H9 (cell line): ENCODE measurements around the gene LOXHD1. TPM values are rescaled to one million over a fixed set of nuclear protein-coding genes. Genes with fewer than 3 reads are reported as not detected.

Source experiments
- DNase-seq: peaks from one replicate; pipeline ENCODE4 v3.0.0-alpha.2; 2017
- H2AFZ ChIP-seq: one replicate; pipeline ENCODE4 v1.6.1; 2013; ENCODE audit warnings: mild to moderate bottlenecking, low read length, control low read depth, moderate library complexity
- H2AK5ac ChIP-seq: 2 replicates; pipeline ENCODE4 v1.6.1; 2013; ENCODE audit warnings: low read length, control low read depth, mixed read lengths; ENCODE audit not compliant: insufficient read length
- H2BK120ac ChIP-seq: one replicate; pipeline ENCODE4 v1.6.1; 2013; ENCODE audit warnings: low read depth, mild to moderate bottlenecking, low read length, control low read depth, inconsistent platforms; ENCODE audit not compliant: poor library complexity, severe bottlenecking
- H2BK12ac ChIP-seq: 2 replicates; pipeline ENCODE4 v1.6.1; 2013; ENCODE audit warnings: low read length, control low read depth, mixed read lengths, low read depth; ENCODE audit not compliant: insufficient read length
- H2BK15ac ChIP-seq: 2 replicates; pipeline ENCODE4 v1.6.1; 2013; ENCODE audit warnings: low read depth, low read length, control low read depth
- H2BK20ac ChIP-seq: one replicate; pipeline ENCODE4 v1.6.1; 2013; ENCODE audit warnings: low read depth, mild to moderate bottlenecking, low read length, control low read depth, inconsistent platforms; ENCODE audit not compliant: poor library complexity, severe bottlenecking
- H2BK5ac ChIP-seq: 2 replicates; pipeline ENCODE4 v1.6.1; 2013; ENCODE audit warnings: low read length, control low read depth, mixed read lengths; ENCODE audit not compliant: insufficient read length
- H3K14ac ChIP-seq: 2 replicates; pipeline ENCODE4 v1.6.1; 2013; ENCODE audit warnings: low read length, control low read depth; ENCODE audit not compliant: insufficient read depth
- H3K18ac ChIP-seq: 2 replicates; pipeline ENCODE4 v1.6.1; 2013; ENCODE audit warnings: low read depth, mild to moderate bottlenecking, mixed read lengths, low read length, control low read depth; ENCODE audit not compliant: insufficient read length
- H3K23ac ChIP-seq: 2 replicates; pipeline ENCODE4 v1.6.1; 2013; ENCODE audit warnings: low read length, control low read depth, mixed read lengths, low read depth; ENCODE audit not compliant: insufficient read length
- H3K23me2 ChIP-seq: 2 replicates; pipeline ENCODE4 v1.6.1; 2013; ENCODE audit warnings: low read depth, mild to moderate bottlenecking, mixed read lengths, low read length, control low read depth; ENCODE audit not compliant: insufficient read length, poor library complexity, severe bottlenecking
- H3K27ac ChIP-seq: 2 replicates; pipeline ENCODE4 v1.5.1; 2013; ENCODE audit warnings: low read length, control low read depth, mixed read lengths, low read depth; ENCODE audit not compliant: insufficient read length
- H3K27me3 ChIP-seq: 2 replicates; pipeline ENCODE4 v1.6.1; 2013; ENCODE audit warnings: low read length, control low read depth, inconsistent platforms; ENCODE audit not compliant: insufficient read depth
- H3K4ac ChIP-seq: 2 replicates; pipeline ENCODE4 v1.6.1; 2013; ENCODE audit warnings: low read depth, mild to moderate bottlenecking, control low read depth, inconsistent platforms, low read length, moderate library complexity
- H3K4me1 ChIP-seq: 2 replicates; pipeline ENCODE4 v1.6.1; 2013; ENCODE audit warnings: low read length, control low read depth, inconsistent platforms; ENCODE audit not compliant: insufficient read depth
- H3K4me2 ChIP-seq: 2 replicates; pipeline ENCODE4 v1.6.1; 2013; ENCODE audit warnings: low read length, control low read depth, mixed read lengths; ENCODE audit not compliant: insufficient read length, insufficient read depth
- H3K56ac ChIP-seq: 2 replicates; pipeline ENCODE4 v1.6.1; 2013; ENCODE audit warnings: low read depth, mild to moderate bottlenecking, mixed read lengths, low read length, control low read depth; ENCODE audit not compliant: insufficient read length
- H3K79me1 ChIP-seq: 2 replicates; pipeline ENCODE4 v1.6.1; 2013; ENCODE audit warnings: low read depth, mild to moderate bottlenecking, moderate library complexity, low read length, control low read depth, inconsistent platforms; ENCODE audit not compliant: insufficient read depth, poor library complexity, severe bottlenecking
- H3K79me2 ChIP-seq: 2 replicates; pipeline ENCODE4 v1.6.1; 2013; ENCODE audit warnings: low read length, control low read depth, inconsistent platforms; ENCODE audit not compliant: insufficient read depth
- H3K9ac ChIP-seq: 2 replicates; pipeline ENCODE4 v1.6.1; 2013; ENCODE audit warnings: low read length, control low read depth, mixed read lengths; ENCODE audit not compliant: insufficient read length; ENCODE audit errors: extremely low read depth
- H3K9me3 ChIP-seq: one replicate; pipeline ENCODE4 v1.6.1; 2013; ENCODE audit warnings: low read depth, low read length, inconsistent platforms; ENCODE audit not compliant: control insufficient read depth
- H3T11ph ChIP-seq: one replicate; pipeline ENCODE4 v1.6.1; 2013; ENCODE audit warnings: mild to moderate bottlenecking, low read length, control low read depth, inconsistent platforms
- H4K20me1 ChIP-seq: one replicate; pipeline ENCODE4 v1.6.1; 2013; ENCODE audit not compliant: control insufficient read depth, insufficient read length, insufficient read depth
- H4K5ac ChIP-seq: 2 replicates; pipeline ENCODE4 v1.6.1; 2013; ENCODE audit warnings: low read depth, mild to moderate bottlenecking, mixed read lengths, low read length, control low read depth; ENCODE audit not compliant: insufficient read length
- H4K8ac ChIP-seq: replicated peaks from 2 replicates; pipeline ENCODE4 v1.6.1; 2013; ENCODE audit warnings: low read length, control low read depth, mixed read lengths, low read depth; ENCODE audit not compliant: insufficient read length
- H4K91ac ChIP-seq: 2 replicates; pipeline ENCODE4 v1.6.1; 2013; ENCODE audit warnings: low read depth, mild to moderate bottlenecking, moderate library complexity, mixed read lengths, low read length, control low read depth; ENCODE audit not compliant: insufficient read length
- H3K27ac Mint-ChIP-seq, 3 experiments: 2 replicates in 2 of 3; 3 replicates in 1 of 3; pipeline ENCODE4 v1.8.0; 2020 to 2021; ENCODE audit warnings: mixed read lengths in 3 of 3, mild to moderate bottlenecking in 1 of 3, moderate library complexity in 1 of 3
- H3K27me3 Mint-ChIP-seq: 2 replicates; pipeline ENCODE4 v1.8.0; 2021; ENCODE audit warnings: low read depth, mild to moderate bottlenecking, moderate library complexity, mixed read lengths
- H3K36me3 Mint-ChIP-seq, 3 experiments: 2 replicates in 2 of 3; 3 replicates in 1 of 3; pipeline ENCODE4 v1.8.0; 2020 to 2021; ENCODE audit warnings: low read depth in 3 of 3, mixed read lengths in 3 of 3; ENCODE audit not compliant: insufficient read depth in 1 of 3
- H3K4me1 Mint-ChIP-seq, 2 experiments: 2 replicates each; pipeline ENCODE4 v1.8.0; 2020; ENCODE audit warnings: mixed read lengths in 2 of 2
- H3K4me3 Mint-ChIP-seq, 2 experiments: 2 replicates in 1 of 2; 3 replicates in 1 of 2; pipeline ENCODE4 v1.8.0; 2020 to 2021; ENCODE audit warnings: mild to moderate bottlenecking in 2 of 2, mixed read lengths in 2 of 2, moderate library complexity in 1 of 2
- H3K9me3 Mint-ChIP-seq, 2 experiments: 2 replicates in 1 of 2; 3 replicates in 1 of 2; pipeline ENCODE4 v1.8.0; 2020; ENCODE audit warnings: mild to moderate bottlenecking in 2 of 2, mixed read lengths in 2 of 2, moderate library complexity in 1 of 2
- WGBS: extraction: QIAGEN DNeasy Blood & Tissue Kit; methylation state at CpG from one replicate; pipeline ENCODE4 v1.1.7; 2013; ENCODE audit warnings: missing lambda C conversion rate, low lambda C conversion rate, mixed read lengths; ENCODE audit not compliant: insufficient read length; ENCODE audit errors: extremely low coverage; 5-methylcytosine and 5-hydroxymethylcytosine counted together
- total RNA-seq: library from RNA; stranded (reverse); gene quantifications from 2 replicates; pipeline ENCODE4 v1.2.1, GENCODE V29; 2021
- TF ChIP-seq, protein P1 (sequence below): fragments of 200-600 bp; sonication (generic); conservative IDR thresholded peaks from 3 replicates; pipeline ENCODE4 v1.8.0; 2021; ENCODE audit warnings: antibody characterized with exemption, mild to moderate bottlenecking

Gene LOXHD1
- total RNA-seq, 1 experiment from 2014 or later = 0.07 TPM

DNA sequence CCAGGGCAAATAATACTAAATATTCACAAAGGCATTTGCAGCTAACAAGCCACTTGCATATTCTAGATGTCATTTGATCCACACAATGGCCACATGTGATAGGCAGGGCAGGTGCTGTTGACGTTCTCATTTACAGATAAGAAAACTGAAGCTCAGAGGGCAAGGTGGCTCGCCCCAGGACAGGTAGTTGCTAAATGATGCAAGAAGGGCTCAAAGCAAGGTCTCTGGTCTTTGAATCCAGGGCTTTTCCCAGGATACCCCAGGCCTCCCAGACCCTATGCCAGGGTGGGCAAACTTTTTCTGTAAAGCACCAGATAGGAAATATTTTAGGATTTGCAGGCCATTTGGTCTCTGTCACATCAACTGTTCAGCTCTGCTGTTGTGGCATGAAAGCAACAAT lies 35.1 kb downstream of the LOXHD1 start:
- Histone ChIP-seq H4K20me1 (no peaks in the 10 kb centered on the region), H2BK15ac (no peak overlapping the region), H3K27ac (no peak overlapping the region), H3K4ac (no peak overlapping the region), H3K79me2 (no peaks in the 10 kb centered on the region), H3K79me1 (no peaks in the 10 kb centered on the region), H3K14ac (no peak overlapping the region), H3K18ac (no peak overlapping the region), H3K23me2 (no peaks in the 10 kb centered on the region), H4K91ac (no peak overlapping the region), H2BK12ac (no peak overlapping the region), H3K4me1 (no peaks in the 10 kb centered on the region), H3T11ph (no peak overlapping the region), H3K9ac (no peak overlapping the region), H3K4me2 (no peak overlapping the region), H2AFZ (no peak overlapping the region), H2BK20ac (no peak overlapping the region), H4K5ac (no peak overlapping the region), H3K27me3 (no peaks in the 10 kb centered on the region), H3K56ac (no peak overlapping the region), H2BK120ac (no peak overlapping the region), H3K23ac (no peak overlapping the region), H2BK5ac (no peak overlapping the region), H4K8ac (no peak overlapping the region), H2AK5ac (no peak overlapping the region), H3K9me3 (no peaks in the 10 kb centered on the region)
- H3K4me1 Mint-ChIP-seq = no peaks in the 10 kb centered on the region; a peak in 1 of 4 replicates
- peaks cover 4% of the 10 kb centered on the region for H3K27me3 Mint-ChIP-seq
- H3K36me3 Mint-ChIP-seq = no peaks in the 10 kb centered on the region
- H3K4me3 Mint-ChIP-seq = no peak overlapping the region
- TF ChIP-seq, protein P1, sequence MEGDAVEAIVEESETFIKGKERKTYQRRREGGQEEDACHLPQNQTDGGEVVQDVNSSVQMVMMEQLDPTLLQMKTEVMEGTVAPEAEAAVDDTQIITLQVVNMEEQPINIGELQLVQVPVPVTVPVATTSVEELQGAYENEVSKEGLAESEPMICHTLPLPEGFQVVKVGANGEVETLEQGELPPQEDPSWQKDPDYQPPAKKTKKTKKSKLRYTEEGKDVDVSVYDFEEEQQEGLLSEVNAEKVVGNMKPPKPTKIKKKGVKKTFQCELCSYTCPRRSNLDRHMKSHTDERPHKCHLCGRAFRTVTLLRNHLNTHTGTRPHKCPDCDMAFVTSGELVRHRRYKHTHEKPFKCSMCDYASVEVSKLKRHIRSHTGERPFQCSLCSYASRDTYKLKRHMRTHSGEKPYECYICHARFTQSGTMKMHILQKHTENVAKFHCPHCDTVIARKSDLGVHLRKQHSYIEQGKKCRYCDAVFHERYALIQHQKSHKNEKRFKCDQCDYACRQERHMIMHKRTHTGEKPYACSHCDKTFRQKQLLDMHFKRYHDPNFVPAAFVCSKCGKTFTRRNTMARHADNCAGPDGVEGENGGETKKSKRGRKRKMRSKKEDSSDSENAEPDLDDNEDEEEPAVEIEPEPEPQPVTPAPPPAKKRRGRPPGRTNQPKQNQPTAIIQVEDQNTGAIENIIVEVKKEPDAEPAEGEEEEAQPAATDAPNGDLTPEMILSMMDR = no peak
- DNase-seq = no peak
- no peak overlapping the region for H3K27ac Mint-ChIP-seq
- no peaks in the 10 kb centered on the region for H3K9me3 Mint-ChIP-seq
- WGBS = no CpG with 5 or more reads among the region's 2 CpGs
